Upper lobe of right lung (tissue), 1 donor: ENCODE results near the gene DSCAM. TPM values are rescaled to one million over a fixed set of nuclear protein-coding genes. Genes with fewer than 3 reads are reported as not detected.

ENCODE experiments used
- ATAC-seq: fragments of 200-7000 bp; cut with Tn5 transposase; one replicate; pipeline ENCODE4 v1.9.1; 2020; ENCODE audit warnings: mild to moderate bottlenecking, moderate library complexity
- DNase-seq: peaks from one replicate; pipeline ENCODE4 v3.0.0-alpha.2; 2020
- H3K27ac ChIP-seq: fragments of 200-600 bp; one replicate; pipeline ENCODE4 v1.8.0; 2022
- H3K27me3 ChIP-seq: fragments of 200-600 bp; one replicate; pipeline ENCODE4 v1.8.0; 2022; ENCODE audit warnings: mild to moderate bottlenecking
- H3K36me3 ChIP-seq: fragments of 200-600 bp; one replicate; pipeline ENCODE4 v1.8.0; 2022
- H3K4me1 ChIP-seq: fragments of 200-600 bp; one replicate; pipeline ENCODE4 v1.8.0; 2022
- H3K4me3 ChIP-seq: fragments of 200-600 bp; one replicate; pipeline ENCODE4 v1.8.0; 2022; ENCODE audit warnings: mild to moderate bottlenecking
- H3K9me3 ChIP-seq: fragments of 200-600 bp; one replicate; pipeline ENCODE4 v1.8.0; 2022
- CTCF ChIP-seq: fragments of 200-600 bp; IDR thresholded peaks from one replicate; pipeline ENCODE4 v1.8.0; 2022; ENCODE audit warnings: antibody characterized with exemption
- intact Hi-C: fragments of 100-400 bp; cut with DNase I; formaldehyde crosslinking; loops from one replicate; pipeline ENCODE4 v1.11.0; 2022
- total RNA-seq: library from RNA; stranded (reverse); fragmentation: NEBNext Ultra II Directional; extraction: Animal tissue kit (Norgen Biotek cat#: 25700); gene quantifications from one replicate; pipeline ENCODE4 v1.2.1, GENCODE V29; 2021
- donor health status: DM: no; HTN: yes; CAD: no; lungs with severe emphysema.

Gene DSCAM
- total RNA-seq, 1 donor from 2014 or later: not detected

DNA sequence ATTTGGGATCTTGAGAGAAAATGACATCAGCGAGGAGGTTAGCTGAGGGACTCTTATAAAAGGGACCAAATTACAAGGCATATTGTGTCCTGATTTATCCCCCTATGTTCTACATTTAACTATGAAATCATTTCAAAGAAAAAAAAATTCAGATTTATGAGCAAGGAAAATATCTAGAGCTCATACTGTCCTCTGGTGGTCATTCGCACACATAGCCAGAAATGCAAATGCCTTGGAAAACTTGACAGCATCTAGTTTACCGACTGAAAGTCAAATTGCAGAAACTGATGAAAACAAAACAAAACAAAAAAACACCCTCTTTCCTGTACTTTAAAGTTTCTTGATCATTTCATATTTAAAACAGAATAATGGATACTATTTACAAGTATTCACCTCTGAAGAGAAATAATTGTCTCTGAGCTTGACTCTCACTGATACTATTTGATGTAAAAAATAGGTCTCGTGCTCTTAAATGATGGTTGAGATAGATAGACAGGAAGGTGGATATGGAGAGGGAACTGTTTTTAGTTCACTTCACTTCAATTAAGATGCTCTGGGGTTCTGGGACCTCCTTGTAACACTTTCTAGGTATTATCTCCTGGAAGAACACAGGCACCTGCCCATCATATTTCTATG lies 725.9 kb downstream of the DSCAM start:
- Histone ChIP-seq H3K4me1 (no peaks in the 10 kb centered on the region), H3K36me3 (no peaks in the 10 kb centered on the region), H3K27me3 (no peaks in the 10 kb centered on the region), H3K4me3 (no peak overlapping the region), H3K9me3 (no peaks in the 10 kb centered on the region), H3K27ac (no peak overlapping the region)
- intact Hi-C loops: no loop called here
- peak; percentile 73 for TF ChIP-seq CTCF
- DNase-seq (no peak), ATAC-seq (peak; percentile 49)

- H3K9me3 ChIP-seq: no peaks in the 10 kb centered on the region
- intact Hi-C loops: no loop called here
- TF ChIP-seq CTCF: no peak
- H3K27me3 ChIP-seq: no peaks in the 10 kb centered on the region
- no peak overlapping the region for H3K27ac ChIP-seq
- no peak overlapping the region for H3K4me3 ChIP-seq
- H3K4me1 ChIP-seq: no peaks in the 10 kb centered on the region
- H3K36me3 ChIP-seq: no peaks in the 10 kb centered on the region
- DNase-seq (no peak), ATAC-seq (no peak)
These were observed 728.4 kb downstream of the DSCAM start for GRCh38 chr21:40118527-40118926.

DNA sequence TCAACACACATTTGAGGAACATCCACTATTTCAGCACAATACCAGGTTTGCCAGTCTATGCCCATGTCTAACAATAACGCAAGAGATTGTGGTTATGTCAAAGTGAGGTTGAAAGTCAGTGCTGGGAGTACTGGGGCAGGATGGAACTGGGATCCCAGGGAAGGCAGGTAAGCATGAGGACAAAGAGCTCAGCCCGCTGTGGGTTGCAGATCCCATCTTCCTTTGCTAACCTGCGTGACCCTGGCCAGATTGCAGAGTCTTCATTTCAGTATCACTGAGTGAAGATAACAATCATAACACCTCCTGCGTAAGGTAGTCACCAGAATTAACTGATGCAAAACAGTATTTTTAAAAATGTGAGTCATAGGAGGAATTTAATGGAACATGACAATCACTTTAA lies 729.7 kb downstream of the DSCAM start:
- Histone ChIP-seq H3K4me3 (no peak overlapping the region), H3K9me3 (no peaks in the 10 kb centered on the region), H3K4me1 (no peaks in the 10 kb centered on the region), H3K27me3 (no peaks in the 10 kb centered on the region), H3K27ac (no peak overlapping the region), H3K36me3 (no peaks in the 10 kb centered on the region)
- DNase-seq (no peak), ATAC-seq (no peak)
- intact Hi-C loops: no loop called here
- TF ChIP-seq CTCF: no peak

GRCh38 chr21:40115775-40116174 lies 731.2 kb downstream of the DSCAM start:
- no peak for DNase-seq
- ATAC-seq: no peak
- intact Hi-C loops: no loop called here
- no peak overlapping the region for H3K27ac ChIP-seq
- no peaks in the 10 kb centered on the region for H3K9me3 ChIP-seq
- H3K36me3 ChIP-seq: no peaks in the 10 kb centered on the region
- TF ChIP-seq CTCF: no peak
- no peaks in the 10 kb centered on the region for H3K27me3 ChIP-seq
- no peaks in the 10 kb centered on the region for H3K4me1 ChIP-seq
- H3K4me3 ChIP-seq: no peak overlapping the region

- TF ChIP-seq CTCF: no peak
- ATAC-seq: no peak
These were observed 744.3 kb downstream of the DSCAM start for GRCh38 chr21:40102682-40103081.

GRCh38 chr21:40099809-40100208 lies 747.1 kb downstream of the DSCAM start:
- H3K27ac ChIP-seq: no peak overlapping the region

More at GRCh38 chr21:40102682-40103081, 744.3 kb downstream of the DSCAM start:
- Histone ChIP-seq H3K4me3 (no peak overlapping the region), H3K36me3 (no peaks in the 10 kb centered on the region), H3K4me1 (no peaks in the 10 kb centered on the region), H3K27ac (no peak overlapping the region), H3K9me3 (no peaks in the 10 kb centered on the region), H3K27me3 (no peaks in the 10 kb centered on the region)
- DNase-seq: no peak
- intact Hi-C loops: no loop called here

More at GRCh38 chr21:40099809-40100208, 747.1 kb downstream of the DSCAM start:
- Histone ChIP-seq H3K9me3 (no peaks in the 10 kb centered on the region), H3K4me1 (no peaks in the 10 kb centered on the region), H3K36me3 (no peaks in the 10 kb centered on the region), H3K27me3 (no peaks in the 10 kb centered on the region), H3K4me3 (no peak overlapping the region)
- ATAC-seq (no peak), DNase-seq (no peak)
- no peak for TF ChIP-seq CTCF
- intact Hi-C loops: no loop called here
